T-helper 2 cell (primary cell): ENCODE data around the gene MCF2L.

Experiments used
- DNase-seq, 5 experiments: peaks; one replicate each; pipeline versions ENCODE4 v3.0.0 to v3.0.0-alpha.2; 2012 to 2022

Gene MCF2L

GRCh38 chr13:112981451-112981850, 12.4 kb downstream of the MCF2L start:
- DNase-seq, result no peak

GRCh38 chr13:112982281-112983041, 13.4 kb downstream of the MCF2L start:
- DNase-seq, result no peak

GRCh38 chr13:112983042-112983305, 14.0 kb downstream of the MCF2L start:
- no peak for DNase-seq

- DNase-seq, result no peak
Observed at GRCh38 chr13:112983428-112984196, 14.6 kb downstream of the MCF2L start.

- DNase-seq, result no peak
Observed at GRCh38 chr13:112984501-112984900, 15.5 kb downstream of the MCF2L start.

- DNase-seq, result no peak
Observed at GRCh38 chr13:112984954-112985802, 16.2 kb downstream of the MCF2L start.

- DNase-seq, result no peak
Observed at GRCh38 chr13:112985803-112986408, 16.9 kb downstream of the MCF2L start.

- no peak for DNase-seq
Observed at GRCh38 chr13:112986470-112986869, 17.5 kb downstream of the MCF2L start.

- DNase-seq, result no peak
Observed at GRCh38 chr13:112986946-112987681, 18.1 kb downstream of the MCF2L start.

GRCh38 chr13:112987682-112988024, 18.6 kb downstream of the MCF2L start:
- no peak for DNase-seq

GRCh38 chr13:112990783-112991182, 21.8 kb downstream of the MCF2L start:
- DNase-seq, result no peak

GRCh38 chr13:112991609-112992008, 22.6 kb downstream of the MCF2L start:
- no peak for DNase-seq

- no peak for DNase-seq
Observed at GRCh38 chr13:112992931-112993680, 24.1 kb downstream of the MCF2L start.

GRCh38 chr13:112994084-112994780, 25.2 kb downstream of the MCF2L start:
- no peak for DNase-seq

GRCh38 chr13:112994781-112995355, 25.9 kb downstream of the MCF2L start:
- no peak for DNase-seq

- DNase-seq, result no peak
Observed at GRCh38 chr13:112995395-112996191, 26.6 kb downstream of the MCF2L start.

GRCh38 chr13:112996671-112997091, 27.7 kb downstream of the MCF2L start:
- no peak for DNase-seq

- DNase-seq, result no peak
Observed at GRCh38 chr13:112997188-112998130, 28.4 kb downstream of the MCF2L start.
